Fibroblast of mammary gland (primary cell): Measurements from ENCODE around the gene BCO1.
"Not testable (repeated sequence)": the region's sequence is repeated elsewhere in the genome, so short reads cannot be mapped to it uniquely, and the experiment has no call there.

ENCODE experiments used
- DNase-seq: peaks from one replicate; pipeline ENCODE4 v3.0.0-alpha.2; 2010; ENCODE audit warnings: low read depth
- H3K4me3 ChIP-seq: 2 replicates; pipeline ENCODE4 v1.5.1; 2011; ENCODE audit warnings: low read depth, mild to moderate bottlenecking, low read length, moderate library complexity; ENCODE audit not compliant: control insufficient read depth
- TF ChIP-seq, protein P1 (sequence below): conservative IDR thresholded peaks from 2 replicates; pipeline ENCODE4 v1.5.1; 2011; ENCODE audit warnings: low read depth, low read length, inconsistent platforms; ENCODE audit not compliant: control insufficient read depth, insufficient read depth

BCO1 gene

DNA sequence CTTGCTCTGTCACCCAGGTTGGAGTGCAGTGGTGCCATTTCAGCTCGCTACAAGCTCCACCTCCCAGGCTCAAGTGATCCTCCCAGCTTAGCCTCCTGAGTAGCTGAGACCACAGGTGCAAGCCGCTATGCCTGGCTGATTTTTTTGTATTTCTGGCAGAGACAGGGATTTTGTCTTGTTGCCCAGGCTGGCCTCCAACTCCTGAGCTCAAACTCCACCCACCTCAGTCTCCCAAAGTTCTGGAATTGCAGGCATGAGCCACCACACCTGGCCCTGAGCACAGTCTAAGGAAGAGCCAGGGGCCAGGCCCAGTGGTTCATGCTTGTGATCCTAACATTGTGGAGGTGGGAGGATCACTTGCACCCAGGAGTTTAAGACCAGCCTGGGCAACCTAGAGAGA lies 21.8 kb upstream of the BCO1 start:
- H3K4me3 ChIP-seq, result no peak overlapping the region
- TF ChIP-seq, protein P1, sequence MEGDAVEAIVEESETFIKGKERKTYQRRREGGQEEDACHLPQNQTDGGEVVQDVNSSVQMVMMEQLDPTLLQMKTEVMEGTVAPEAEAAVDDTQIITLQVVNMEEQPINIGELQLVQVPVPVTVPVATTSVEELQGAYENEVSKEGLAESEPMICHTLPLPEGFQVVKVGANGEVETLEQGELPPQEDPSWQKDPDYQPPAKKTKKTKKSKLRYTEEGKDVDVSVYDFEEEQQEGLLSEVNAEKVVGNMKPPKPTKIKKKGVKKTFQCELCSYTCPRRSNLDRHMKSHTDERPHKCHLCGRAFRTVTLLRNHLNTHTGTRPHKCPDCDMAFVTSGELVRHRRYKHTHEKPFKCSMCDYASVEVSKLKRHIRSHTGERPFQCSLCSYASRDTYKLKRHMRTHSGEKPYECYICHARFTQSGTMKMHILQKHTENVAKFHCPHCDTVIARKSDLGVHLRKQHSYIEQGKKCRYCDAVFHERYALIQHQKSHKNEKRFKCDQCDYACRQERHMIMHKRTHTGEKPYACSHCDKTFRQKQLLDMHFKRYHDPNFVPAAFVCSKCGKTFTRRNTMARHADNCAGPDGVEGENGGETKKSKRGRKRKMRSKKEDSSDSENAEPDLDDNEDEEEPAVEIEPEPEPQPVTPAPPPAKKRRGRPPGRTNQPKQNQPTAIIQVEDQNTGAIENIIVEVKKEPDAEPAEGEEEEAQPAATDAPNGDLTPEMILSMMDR, result no peak
- no peak for DNase-seq

DNA sequence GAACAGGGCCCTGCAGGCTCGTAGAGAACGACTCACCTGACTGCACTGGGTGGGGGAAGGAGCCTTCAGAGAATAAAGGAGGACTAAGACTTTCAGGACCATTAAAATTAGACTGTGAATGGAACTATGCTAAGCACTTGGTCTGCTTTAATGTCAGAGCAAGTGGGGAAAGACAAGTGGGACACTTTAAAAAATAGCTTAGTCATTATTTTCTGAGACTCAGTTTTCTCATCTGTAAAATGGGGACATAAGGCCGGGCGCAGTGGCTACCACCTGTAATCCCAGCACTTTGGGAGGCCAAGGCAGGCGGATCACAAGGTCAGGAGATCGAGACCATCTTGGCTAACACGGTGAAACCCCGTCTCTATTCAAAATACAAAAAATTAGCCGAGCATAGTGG lies 19.3 kb upstream of the BCO1 start:
- TF ChIP-seq, protein P1, result no peak
- H3K4me3 ChIP-seq, result no peak overlapping the region
- no peak for DNase-seq

- no peak for DNase-seq
- TF ChIP-seq, protein P1, result no peak
- H3K4me3 ChIP-seq, result no peak overlapping the region
Measured at GRCh38 chr16:81220349-81220748, 18.1 kb upstream of the BCO1 start.

- no peak overlapping the region for H3K4me3 ChIP-seq
- TF ChIP-seq, protein P1, result no peak
Measured at GRCh38 chr16:81221731-81222130, 16.8 kb upstream of the BCO1 start.

DNA sequence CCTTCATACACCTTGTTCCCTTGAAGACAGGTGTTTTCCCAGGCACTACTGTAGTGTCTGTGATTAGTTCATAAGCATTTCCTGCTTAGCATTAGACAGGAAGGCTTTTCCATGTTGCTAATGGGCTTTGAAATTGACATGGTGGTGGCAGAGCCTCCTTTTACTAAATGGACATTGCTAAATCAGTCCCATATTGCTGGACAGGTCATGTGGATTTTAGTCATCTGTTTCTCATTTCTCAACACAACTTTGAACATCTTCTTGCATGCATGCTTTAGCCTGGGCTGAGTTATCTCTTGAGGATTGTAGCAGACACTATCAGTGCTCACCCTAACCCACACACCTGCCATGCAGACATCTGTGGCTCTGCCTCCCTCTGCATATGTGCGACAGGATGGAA lies 13.7 kb upstream of the BCO1 start:
- no peak overlapping the region for H3K4me3 ChIP-seq
- peak; percentile 21 for DNase-seq
- TF ChIP-seq, protein P1, result no peak

More at GRCh38 chr16:81221731-81222130, 16.8 kb upstream of the BCO1 start:
- DNase-seq, result no peak

DNA sequence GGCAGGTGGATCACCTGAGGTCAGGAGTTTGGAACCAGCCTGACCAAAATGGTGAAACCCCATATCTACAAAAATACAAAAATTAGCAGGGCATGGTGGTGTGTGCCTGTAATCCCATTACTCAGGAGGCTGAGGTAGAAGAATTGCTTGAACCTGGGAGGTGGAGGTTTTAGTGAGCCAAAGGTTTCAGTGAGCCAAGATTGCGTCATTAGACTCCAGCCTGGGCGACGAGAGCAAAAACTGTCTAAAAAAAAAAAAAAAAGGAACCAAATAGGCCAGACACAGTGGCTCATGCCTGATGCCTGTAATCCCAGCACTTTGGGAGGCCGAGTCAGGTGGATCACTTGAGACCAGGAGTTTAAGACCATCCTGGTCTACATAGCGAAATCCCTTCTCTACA lies 12.8 kb upstream of the BCO1 start:
- DNase-seq, H3K4me3 ChIP-seq: not testable (repeated sequence)

GRCh38 chr16:81227785-81228184 lies 10.7 kb upstream of the BCO1 start:
- TF ChIP-seq, protein P1, result no peak
- H3K4me3 ChIP-seq, result no peak overlapping the region

More at GRCh38 chr16:81227785-81228184, 10.7 kb upstream of the BCO1 start:
- no peak for DNase-seq
